Ishikawa (cell line): ENCODE data around the gene STK39.

ENCODE experiments used
- CEBPB ChIP-seq: IDR thresholded peaks from 2 replicates; pipeline ENCODE4 v1.6.1; 2012
- CREB1 ChIP-seq: IDR thresholded peaks from 2 replicates; pipeline ENCODE4 v1.6.1; 2012; ENCODE audit warnings: low read depth
- EGR1 ChIP-seq: IDR thresholded peaks from 2 replicates; pipeline ENCODE4 v1.6.1; 2012
- EP300 ChIP-seq: IDR thresholded peaks from 2 replicates; pipeline ENCODE4 v1.6.1; 2012; ENCODE audit warnings: borderline replicate concordance
- FOXM1 ChIP-seq: IDR thresholded peaks from 2 replicates; pipeline ENCODE4 v1.6.1; 2012; ENCODE audit warnings: low read depth, borderline replicate concordance
- NFIC ChIP-seq: IDR thresholded peaks from 2 replicates; pipeline ENCODE4 v1.6.1; 2012
- RAD21 ChIP-seq: IDR thresholded peaks from 2 replicates; pipeline ENCODE4 v1.6.1; 2012; ENCODE audit warnings: low read depth
- TAF1 ChIP-seq: IDR thresholded peaks from 2 replicates; pipeline ENCODE4 v1.6.1; 2012; ENCODE audit warnings: low read depth, mild to moderate bottlenecking
- TCF12 ChIP-seq: IDR thresholded peaks from 2 replicates; pipeline ENCODE4 v1.6.1; 2012; ENCODE audit warnings: low read depth
- TEAD4 ChIP-seq: IDR thresholded peaks from 2 replicates; pipeline ENCODE4 v1.6.1; 2012
- YY1 ChIP-seq: IDR thresholded peaks from 2 replicates; pipeline ENCODE4 v1.6.1; 2012; ENCODE audit warnings: low read depth
- ZBTB7A ChIP-seq: IDR thresholded peaks from 2 replicates; pipeline ENCODE4 v1.6.1; 2012; ENCODE audit warnings: low read depth
- TF ChIP-seq, protein P1 (sequence below): IDR thresholded peaks from 2 replicates; pipeline ENCODE4 v1.6.1; 2012
- TF ChIP-seq, protein P2 (sequence below): IDR thresholded peaks from 2 replicates; pipeline ENCODE4 v1.6.1; 2012; ENCODE audit warnings: low read depth, mild to moderate bottlenecking
- TF ChIP-seq, protein P3 (sequence below): IDR thresholded peaks from 2 replicates; pipeline ENCODE4 v1.6.1; 2012

The STK39 gene

DNA sequence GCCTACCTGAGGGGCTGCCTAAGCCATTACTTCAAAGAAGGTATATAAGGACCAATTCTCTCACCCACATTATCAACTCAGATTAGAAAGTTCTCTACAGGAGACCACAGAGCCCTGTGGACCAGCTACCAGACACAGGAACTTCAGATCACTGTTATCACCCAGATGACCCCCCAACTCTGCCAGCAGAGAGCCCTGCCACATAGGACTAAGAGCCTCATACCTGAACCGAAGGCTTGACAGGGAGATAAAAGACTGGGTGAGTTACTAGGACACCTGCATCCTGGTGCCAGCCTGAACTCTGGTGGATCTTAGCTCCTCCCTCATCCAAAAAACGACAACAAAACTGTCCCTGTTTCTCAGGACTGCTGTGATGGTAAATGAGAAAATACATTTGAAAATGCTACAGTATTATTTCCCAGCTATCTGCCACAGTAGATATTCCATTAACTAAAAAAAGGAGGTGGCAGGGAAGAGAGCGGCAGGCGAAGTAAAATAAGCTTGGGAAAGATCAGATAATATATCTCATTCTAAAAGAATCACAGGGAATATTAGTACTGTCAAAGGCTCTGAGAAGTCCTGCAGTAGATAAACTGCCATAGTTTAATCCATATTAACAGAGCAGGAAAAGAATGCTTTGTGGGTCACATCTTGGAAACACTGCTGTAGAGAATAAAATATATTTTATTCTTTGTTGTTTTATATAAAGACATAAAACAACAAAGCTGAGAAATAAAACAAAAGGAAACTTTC, 79.7 kb downstream of the STK39 start:
- TF ChIP-seq TCF12 (no peak), ZBTB7A (no peak), CEBPB (no peak), CREB1 (no peak), EP300 (no peak), EGR1 (no peak), YY1 (no peak), FOXM1 (no peak), TEAD4 (no peak), RAD21 (no peak), TAF1 (no peak)
- TF ChIP-seq, protein P1, sequence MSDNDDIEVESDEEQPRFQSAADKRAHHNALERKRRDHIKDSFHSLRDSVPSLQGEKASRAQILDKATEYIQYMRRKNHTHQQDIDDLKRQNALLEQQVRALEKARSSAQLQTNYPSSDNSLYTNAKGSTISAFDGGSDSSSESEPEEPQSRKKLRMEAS, result no peak
- TF ChIP-seq, protein P2, sequence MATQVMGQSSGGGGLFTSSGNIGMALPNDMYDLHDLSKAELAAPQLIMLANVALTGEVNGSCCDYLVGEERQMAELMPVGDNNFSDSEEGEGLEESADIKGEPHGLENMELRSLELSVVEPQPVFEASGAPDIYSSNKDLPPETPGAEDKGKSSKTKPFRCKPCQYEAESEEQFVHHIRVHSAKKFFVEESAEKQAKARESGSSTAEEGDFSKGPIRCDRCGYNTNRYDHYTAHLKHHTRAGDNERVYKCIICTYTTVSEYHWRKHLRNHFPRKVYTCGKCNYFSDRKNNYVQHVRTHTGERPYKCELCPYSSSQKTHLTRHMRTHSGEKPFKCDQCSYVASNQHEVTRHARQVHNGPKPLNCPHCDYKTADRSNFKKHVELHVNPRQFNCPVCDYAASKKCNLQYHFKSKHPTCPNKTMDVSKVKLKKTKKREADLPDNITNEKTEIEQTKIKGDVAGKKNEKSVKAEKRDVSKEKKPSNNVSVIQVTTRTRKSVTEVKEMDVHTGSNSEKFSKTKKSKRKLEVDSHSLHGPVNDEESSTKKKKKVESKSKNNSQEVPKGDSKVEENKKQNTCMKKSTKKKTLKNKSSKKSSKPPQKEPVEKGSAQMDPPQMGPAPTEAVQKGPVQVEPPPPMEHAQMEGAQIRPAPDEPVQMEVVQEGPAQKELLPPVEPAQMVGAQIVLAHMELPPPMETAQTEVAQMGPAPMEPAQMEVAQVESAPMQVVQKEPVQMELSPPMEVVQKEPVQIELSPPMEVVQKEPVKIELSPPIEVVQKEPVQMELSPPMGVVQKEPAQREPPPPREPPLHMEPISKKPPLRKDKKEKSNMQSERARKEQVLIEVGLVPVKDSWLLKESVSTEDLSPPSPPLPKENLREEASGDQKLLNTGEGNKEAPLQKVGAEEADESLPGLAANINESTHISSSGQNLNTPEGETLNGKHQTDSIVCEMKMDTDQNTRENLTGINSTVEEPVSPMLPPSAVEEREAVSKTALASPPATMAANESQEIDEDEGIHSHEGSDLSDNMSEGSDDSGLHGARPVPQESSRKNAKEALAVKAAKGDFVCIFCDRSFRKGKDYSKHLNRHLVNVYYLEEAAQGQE, result no peak
- TF ChIP-seq, protein P3, sequence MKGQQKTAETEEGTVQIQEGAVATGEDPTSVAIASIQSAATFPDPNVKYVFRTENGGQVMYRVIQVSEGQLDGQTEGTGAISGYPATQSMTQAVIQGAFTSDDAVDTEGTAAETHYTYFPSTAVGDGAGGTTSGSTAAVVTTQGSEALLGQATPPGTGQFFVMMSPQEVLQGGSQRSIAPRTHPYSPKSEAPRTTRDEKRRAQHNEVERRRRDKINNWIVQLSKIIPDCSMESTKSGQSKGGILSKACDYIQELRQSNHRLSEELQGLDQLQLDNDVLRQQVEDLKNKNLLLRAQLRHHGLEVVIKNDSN, result no peak

DNA sequence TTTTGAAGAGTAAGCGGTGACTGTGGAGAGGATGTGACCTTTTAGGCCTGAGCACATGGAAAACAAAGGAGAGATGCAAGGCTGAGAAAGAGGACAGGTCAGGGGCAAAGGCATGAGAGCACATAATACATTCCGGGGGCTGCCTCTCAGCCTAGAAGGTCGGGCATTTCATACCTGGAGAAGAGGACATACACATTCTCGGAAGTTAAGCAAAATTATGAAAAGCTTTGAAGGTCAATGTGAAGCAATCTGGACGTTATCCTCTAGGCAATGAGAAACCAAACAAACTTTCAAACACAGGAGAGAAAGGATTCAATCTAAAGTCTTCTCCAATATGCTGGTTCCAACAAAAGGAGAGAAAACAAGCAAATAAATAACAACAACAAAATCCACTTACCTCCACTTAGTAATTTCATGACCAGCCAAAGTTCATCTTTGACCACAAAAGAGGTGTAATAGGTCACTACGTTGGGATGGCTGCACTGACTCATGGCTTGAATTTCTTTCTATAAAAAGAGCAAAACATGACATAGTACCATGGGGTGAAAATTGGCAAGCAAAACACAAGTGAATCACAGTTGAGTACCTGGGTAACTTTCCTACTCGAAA, 80.4 kb downstream of the STK39 start:
- no peak for TF ChIP-seq TCF12
- no peak for TF ChIP-seq CREB1
- TF ChIP-seq NFIC, result no peak
- no peak for TF ChIP-seq RAD21
- no peak for TF ChIP-seq EGR1
- no peak for TF ChIP-seq YY1
- TF ChIP-seq CEBPB, result no peak
- TF ChIP-seq, protein P1, result no peak
- TF ChIP-seq TAF1, result no peak
- TF ChIP-seq, protein P3, result no peak
- TF ChIP-seq EP300, result no peak

DNA sequence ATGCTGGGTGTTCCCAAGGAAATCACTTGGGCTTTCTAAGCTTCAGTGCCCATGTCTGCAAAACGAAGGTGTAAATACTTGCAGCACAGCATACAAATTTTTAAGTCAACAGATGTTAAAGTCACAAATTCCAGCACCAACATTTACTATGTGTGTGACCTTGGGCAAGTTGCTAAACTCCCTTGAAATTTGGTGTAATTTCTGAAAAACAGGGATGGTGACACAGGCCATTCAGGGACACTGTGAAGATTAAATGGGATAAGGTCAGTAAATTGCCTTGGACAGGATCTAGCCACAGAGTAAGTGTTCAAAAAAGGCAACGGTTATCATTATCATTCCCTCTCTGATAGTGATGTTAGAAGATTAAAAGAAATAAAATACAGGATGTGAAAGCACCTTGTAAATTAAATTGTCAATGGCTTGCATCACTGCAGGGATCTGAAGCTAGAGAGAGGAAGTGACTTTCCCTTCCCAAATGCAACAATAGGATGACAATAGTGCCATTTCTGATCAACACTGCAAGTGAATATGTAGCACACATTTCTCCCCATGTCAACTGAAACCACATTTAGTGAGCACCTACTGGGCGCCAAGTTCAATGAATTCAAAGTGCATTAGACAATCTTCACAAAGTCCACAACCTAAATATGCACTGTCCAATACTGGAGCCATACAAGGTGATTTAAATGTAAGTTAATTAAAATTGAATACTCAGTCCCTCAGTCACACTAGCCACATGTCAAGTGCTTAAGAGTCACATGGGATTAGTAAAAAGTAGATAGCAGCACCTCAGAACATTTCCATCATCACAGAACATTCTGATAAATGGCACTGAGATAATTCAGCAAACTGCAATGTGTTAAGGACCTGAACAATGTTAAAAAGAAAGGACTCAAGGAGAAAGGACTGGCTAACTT, 81.2 kb downstream of the STK39 start:
- no peak for TF ChIP-seq EGR1
- TF ChIP-seq TAF1, result no peak
- no peak for TF ChIP-seq ZBTB7A
- TF ChIP-seq, protein P1, result no peak
- TF ChIP-seq EP300, result no peak
- TF ChIP-seq NFIC, result no peak
- no peak for TF ChIP-seq TCF12
- TF ChIP-seq TEAD4, result no peak
- TF ChIP-seq, protein P3, result no peak
- no peak for TF ChIP-seq CEBPB
- TF ChIP-seq CREB1, result no peak
- TF ChIP-seq FOXM1, result no peak
- TF ChIP-seq, protein P2, result no peak
- TF ChIP-seq YY1, result no peak
- TF ChIP-seq RAD21, result no peak

DNA sequence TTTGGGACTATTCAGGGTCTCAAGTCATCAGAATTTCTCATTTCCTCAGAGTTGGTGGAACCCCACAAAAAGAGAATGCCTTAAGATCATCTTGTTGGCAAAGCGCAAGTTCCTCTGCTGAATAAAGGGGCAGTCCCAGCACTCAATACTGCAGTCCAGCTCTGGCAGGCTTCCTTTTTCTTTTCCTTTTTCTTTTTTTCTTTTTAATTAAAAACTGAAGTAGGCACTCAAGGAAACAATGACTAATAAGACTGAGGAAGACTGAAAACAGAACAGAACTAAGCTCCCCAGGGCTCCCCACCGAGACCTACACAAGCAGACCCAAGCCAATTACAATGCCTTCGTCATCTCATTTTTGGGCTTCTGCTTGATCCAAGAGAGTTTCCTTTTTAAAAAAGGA, 82.0 kb downstream of the STK39 start:
- TF ChIP-seq EP300, result no peak
- TF ChIP-seq TCF12, result no peak
- no peak for TF ChIP-seq TAF1
- TF ChIP-seq, protein P1, result no peak
- no peak for TF ChIP-seq RAD21
- TF ChIP-seq, protein P3, result no peak
- no peak for TF ChIP-seq CREB1
